Transverse colon (tissue), 4 donors: ENCODE measurements around the gene LST1. TPM values are rescaled to one million over a fixed set of nuclear protein-coding genes. Genes with fewer than 3 reads are reported as not detected.

Source experiments
- DNase-seq: peaks from one replicate; pipeline ENCODE4 v3.0.0-alpha.2; 2019
- H3K27ac ChIP-seq, 4 donors: fragments of 200-600 bp; sonication (generic); 2 replicates each; pipeline ENCODE4 v1.5.1; 2016 to 2018; ENCODE audit warnings: inconsistent platforms in 4 of 4
- H3K27me3 ChIP-seq: fragments of 200-600 bp; sonication (generic); 2 replicates; pipeline ENCODE4 v1.5.1; 2017; ENCODE audit warnings: inconsistent platforms
- H3K36me3 ChIP-seq, 4 donors: fragments of 200-600 bp; sonication (generic); 2 replicates each; pipeline ENCODE4 v1.5.1; 2017 to 2019; ENCODE audit warnings: inconsistent platforms in 4 of 4
- H3K4me1 ChIP-seq, 4 donors: fragments of 200-600 bp; sonication (generic); 2 replicates each; pipeline ENCODE4 v1.5.1; 2017 to 2020; ENCODE audit warnings: inconsistent platforms in 4 of 4
- H3K4me3 ChIP-seq, 4 donors: fragments of 200-600 bp; sonication (generic); 1 replicate in 1 of 4; 2 replicates in 3 of 4; pipeline versions ENCODE4 v1.5.1 to v1.6.1; 2017 to 2019; ENCODE audit warnings: inconsistent platforms in 4 of 4
- H3K9me3 ChIP-seq, 2 donors: fragments of 200-600 bp; sonication (generic); 2 replicates each; pipeline ENCODE4 v1.5.1; 2017 to 2019; ENCODE audit warnings: inconsistent platforms in 2 of 2
- CTCF ChIP-seq, 5 experiments: fragments of 200-600 bp in 3 of 5; fragments of 450-650 bp in 2 of 5; sonication (generic) in 3 of 5; IDR thresholded peaks; 1 replicate in 2 of 5; 2 replicates in 3 of 5; pipeline ENCODE4 v1.5.1; 2016 to 2017; ENCODE audit warnings: antibody characterized with exemption in 5 of 5, inconsistent platforms in 3 of 5, mild to moderate bottlenecking in 2 of 5, moderate library complexity in 1 of 5
- EP300 ChIP-seq: sonication (generic); formaldehyde crosslinking; IDR thresholded peaks from one replicate; pipeline ENCODE4 v1.6.1; 2017; ENCODE audit warnings: antibody characterized with exemption, low read depth
- POLR2A ChIP-seq: fragments of 450-650 bp; IDR thresholded peaks from one replicate; pipeline ENCODE4 v1.6.1; 2016; ENCODE audit warnings: antibody characterized with exemption, mild to moderate bottlenecking, moderate library complexity
- POLR2AphosphoS5 ChIP-seq, 3 donors: sonication (generic); formaldehyde crosslinking; IDR thresholded peaks; one replicate each; pipeline ENCODE4 v1.6.1; 2016; ENCODE audit warnings: antibody characterized with exemption in 3 of 3
- WGBS, 2 donors: methylation state at CpG; one replicate each; pipeline ENCODE4 v1.1.5; 2018; ENCODE audit warnings: low coverage in 1 of 2; 5-methylcytosine and 5-hydroxymethylcytosine counted together
- in situ Hi-C, 4 donors: fragments of 200-750 bp; cut with MboI; loops; one replicate each; pipeline versions ENCODE4 v1.15.0 to v1.15.1; 2017; ENCODE audit warnings: low sequenced_read_pairs in 3 of 4, low pct_ligation_motif_present in 1 of 4, low pct_unique_long_range_greater_than_20kb in 1 of 4
- intact Hi-C: fragments of 100-400 bp; cut with DNase I; formaldehyde crosslinking; loops from one replicate; pipeline ENCODE4 v1.15.1; 2023; ENCODE audit warnings: low total_unique reads
- total RNA-seq, 4 donors: library from RNA; depleted of rRNA; stranded (reverse); fragments of >200 nt; gene quantifications; one replicate each; pipeline ENCODE4 v1.1.0, GENCODE V29; 2016

Gene LST1
- total RNA-seq, 4 donors from 2014 or later, result 1.1 to 7.6 (median 1.9) TPM; not detected in 1

GRCh38 chr6:31631681-31632278, 45.7 kb downstream of the LST1 start:
- H3K4me1 ChIP-seq, result no peaks in the 10 kb centered on the region
- no peak overlapping the region for H3K4me3 ChIP-seq
- in situ Hi-C loops (no loop called here), intact Hi-C loops (no loop called here)
- H3K36me3 ChIP-seq, result peaks cover 0 to 86% (median 45%) of the 10 kb centered on the region in 4 donors
- H3K9me3 ChIP-seq, result no peaks in the 10 kb centered on the region
- H3K27ac ChIP-seq, result no peak overlapping the region
- DNase-seq, result no peak
- no peaks in the 10 kb centered on the region for H3K27me3 ChIP-seq
- no peak for TF ChIP-seq POLR2A
- peak in 1 of 3 donors; percentile 41 for TF ChIP-seq POLR2AphosphoS5 (IDR thresholded peaks at IDR 0.05)
- WGBS, 2 donors, result 92% methylated on average over 32 of the region's 32 CpGs; no CpG with 5 or more reads in 1 of the 2 donors

- in situ Hi-C loops (no loop called here), intact Hi-C loops (no loop called here)
- H3K4me3 ChIP-seq, result no peak overlapping the region
- H3K27me3 ChIP-seq, result no peaks in the 10 kb centered on the region
- H3K4me1 ChIP-seq, result no peaks in the 10 kb centered on the region
- H3K9me3 ChIP-seq, result no peaks in the 10 kb centered on the region
- no peak overlapping the region for H3K27ac ChIP-seq
- 91% methylated on average over 26 of the region's 26 CpGs; no CpG with 5 or more reads in 1 of the 2 donors for WGBS, 2 donors
- TF ChIP-seq POLR2AphosphoS5 (IDR thresholded peaks at IDR 0.05) (peak in 1 of 3 donors; percentile 3), POLR2A (no peak)
- no peak for DNase-seq
- H3K36me3 ChIP-seq, result peaks cover 0 to 84% (median 45%) of the 10 kb centered on the region in 4 donors
Observed at GRCh38 chr6:31632279-31632946, 46.3 kb downstream of the LST1 start.

- no peak for DNase-seq
- 89% methylated on average over 7 of the region's 7 CpGs; no CpG with 5 or more reads in 1 of the 2 donors for WGBS, 2 donors
- intact Hi-C loops, result no loop called here
- TF ChIP-seq POLR2AphosphoS5 (IDR thresholded peaks at IDR 0.05) (no peak), POLR2A (no peak), EP300 (no peak), CTCF (IDR thresholded peaks at IDR 0.05) (no peak)
- H3K4me1 ChIP-seq, result no peaks in the 10 kb centered on the region
- in situ Hi-C loops, result no loop called here
- H3K27ac ChIP-seq, result no peak overlapping the region
- peaks cover 0 to 75% (median 41%) of the 10 kb centered on the region in 4 donors for H3K36me3 ChIP-seq
- H3K27me3 ChIP-seq, result no peaks in the 10 kb centered on the region
- no peaks in the 10 kb centered on the region for H3K9me3 ChIP-seq
- no peak overlapping the region for H3K4me3 ChIP-seq
Observed at GRCh38 chr6:31633447-31633846, 47.4 kb downstream of the LST1 start.

- H3K36me3 ChIP-seq, result peaks cover 0 to 69% (median 38%) of the 10 kb centered on the region in 4 donors
Observed at GRCh38 chr6:31634131-31634530, 48.1 kb downstream of the LST1 start.

More at GRCh38 chr6:31634131-31634530, 48.1 kb downstream of the LST1 start:
- Histone ChIP-seq H3K4me1 (no peaks in the 10 kb centered on the region), H3K9me3 (no peaks in the 10 kb centered on the region), H3K27ac (no peak overlapping the region), H3K4me3 (no peak overlapping the region), H3K27me3 (no peaks in the 10 kb centered on the region)
- intact Hi-C loops (no loop called here), in situ Hi-C loops (no loop called here)
- TF ChIP-seq POLR2A (no peak), CTCF (IDR thresholded peaks at IDR 0.05) (no peak), POLR2AphosphoS5 (IDR thresholded peaks at IDR 0.05) (no peak), EP300 (no peak)
- WGBS, 2 donors, result 79% methylated on average over 3 of the region's 3 CpGs; no CpG with 5 or more reads in 1 of the 2 donors
- no peak for DNase-seq
